Astrocyte (in vitro differentiated cells and primary cell): ENCODE measurements around the gene INTS2. TPM values are rescaled to one million over a fixed set of nuclear protein-coding genes. Genes with fewer than 3 reads are reported as not detected.

Source experiments
- DNase-seq: peaks from one replicate; pipeline ENCODE4 v3.0.0-alpha.2; 2010; ENCODE audit warnings: low read depth
- FAIRE-seq: peaks from 2 replicates; lab custom pipeline; 2011; peaks lifted over from hg19 to GRCh38; lab: Jason Lieb, UNC
- H2AFZ ChIP-seq: 2 replicates; pipeline ENCODE4 v1.6.0; 2012; ENCODE audit warnings: low read depth, low read length, inconsistent platforms
- H3K27ac ChIP-seq: 2 replicates; pipeline ENCODE4 v1.5.1; 2011; ENCODE audit warnings: low read depth, low read length, inconsistent platforms
- H3K27me3 ChIP-seq: 2 replicates; pipeline ENCODE4 v1.6.0; 2011; ENCODE audit warnings: low read length, inconsistent platforms; ENCODE audit not compliant: insufficient read depth
- H3K36me3 ChIP-seq: 2 replicates; pipeline ENCODE4 v1.5.1; 2011; ENCODE audit warnings: low read length, inconsistent platforms; ENCODE audit not compliant: insufficient read depth
- H3K4me1 ChIP-seq: 2 replicates; pipeline ENCODE4 v1.5.1; 2011; ENCODE audit warnings: low read length, inconsistent platforms; ENCODE audit not compliant: insufficient read depth
- H3K4me2 ChIP-seq: 2 replicates; pipeline ENCODE4 v1.6.0; 2012; ENCODE audit warnings: low read length, inconsistent platforms
- H3K4me3 ChIP-seq: 2 replicates; pipeline ENCODE4 v1.5.1; 2011; ENCODE audit warnings: low read depth, mild to moderate bottlenecking, low read length, inconsistent platforms; ENCODE audit not compliant: insufficient read depth
- H3K79me2 ChIP-seq: 2 replicates; pipeline ENCODE4 v1.6.0; 2012; ENCODE audit warnings: mild to moderate bottlenecking, low read length, inconsistent platforms; ENCODE audit not compliant: insufficient read depth
- H3K9ac ChIP-seq: 2 replicates; pipeline ENCODE4 v1.6.0; 2012; ENCODE audit warnings: mild to moderate bottlenecking, low read length, inconsistent platforms
- H3K9me3 ChIP-seq: 2 replicates; pipeline ENCODE4 v1.5.1; 2012; ENCODE audit warnings: low read depth, mild to moderate bottlenecking, low read length, inconsistent platforms; ENCODE audit not compliant: insufficient read depth
- H4K20me1 ChIP-seq: 2 replicates; pipeline ENCODE4 v1.6.0; 2012; ENCODE audit warnings: low read length, inconsistent platforms; ENCODE audit not compliant: insufficient read depth
- H3K27ac Mint-ChIP-seq: one replicate; pipeline ENCODE4 v1.8.0; 2021; ENCODE audit warnings: mild to moderate bottlenecking, mixed read lengths; ENCODE audit not compliant: unreplicated experiment
- H3K27me3 Mint-ChIP-seq: one replicate; pipeline ENCODE4 v1.8.0; 2021; ENCODE audit warnings: low read depth, mixed read lengths; ENCODE audit not compliant: unreplicated experiment
- H3K36me3 Mint-ChIP-seq: one replicate; pipeline ENCODE4 v1.8.0; 2021; ENCODE audit warnings: low read depth, mixed read lengths; ENCODE audit not compliant: unreplicated experiment
- H3K4me1 Mint-ChIP-seq: one replicate; pipeline ENCODE4 v1.8.0; 2021; ENCODE audit warnings: low read depth, mixed read lengths; ENCODE audit not compliant: unreplicated experiment
- H3K4me3 Mint-ChIP-seq: one replicate; pipeline ENCODE4 v1.8.0; 2021; ENCODE audit warnings: mild to moderate bottlenecking, moderate library complexity, mixed read lengths; ENCODE audit not compliant: unreplicated experiment
- H3K9me3 Mint-ChIP-seq: one replicate; pipeline ENCODE4 v1.8.0; 2021; ENCODE audit warnings: mild to moderate bottlenecking, mixed read lengths; ENCODE audit not compliant: unreplicated experiment
- EZH2 ChIP-seq: IDR thresholded peaks from 2 replicates; pipeline ENCODE4 v1.6.1; 2012; ENCODE audit warnings: mild to moderate bottlenecking, low read length, inconsistent platforms; ENCODE audit not compliant: insufficient read depth
- total RNA-seq: library from RNA; stranded (reverse); gene quantifications from 2 replicates; pipeline ENCODE4 v1.2.1, GENCODE V29; 2021
- TF ChIP-seq, protein P1 (sequence below): IDR thresholded peaks from 2 replicates; pipeline ENCODE4 v1.5.1; 2011; ENCODE audit warnings: low read depth, mild to moderate bottlenecking, inconsistent platforms, low read length, moderate library complexity; ENCODE audit not compliant: insufficient read depth

The INTS2 gene
- total RNA-seq, 1 donor from 2014 or later = 9.3 TPM

DNA sequence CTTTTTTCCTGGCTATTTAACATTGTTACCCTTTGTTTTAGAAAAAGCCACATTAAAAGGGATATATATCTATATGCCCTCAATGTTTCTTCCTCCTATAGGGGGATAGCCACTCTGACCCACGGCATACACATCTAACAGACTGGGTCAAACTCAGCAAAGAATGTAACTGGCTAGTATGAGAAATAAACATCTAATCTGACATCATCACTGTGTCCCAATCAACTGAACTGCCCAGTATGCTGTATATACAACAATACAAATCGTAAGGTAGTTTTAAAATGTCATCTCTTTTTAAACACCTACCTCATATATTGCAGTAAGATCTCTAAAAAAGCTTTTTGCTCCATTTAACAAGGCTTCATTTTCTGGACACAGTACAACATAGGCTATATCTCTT, 39.9 kb upstream of the INTS2 start:
- H3K36me3 Mint-ChIP-seq = peaks cover 2% of the 10 kb centered on the region
- H3K9me3 ChIP-seq = no peaks in the 10 kb centered on the region
- no peak overlapping the region for H3K4me3 Mint-ChIP-seq
- no peak for FAIRE-seq
- TF ChIP-seq, protein P1, sequence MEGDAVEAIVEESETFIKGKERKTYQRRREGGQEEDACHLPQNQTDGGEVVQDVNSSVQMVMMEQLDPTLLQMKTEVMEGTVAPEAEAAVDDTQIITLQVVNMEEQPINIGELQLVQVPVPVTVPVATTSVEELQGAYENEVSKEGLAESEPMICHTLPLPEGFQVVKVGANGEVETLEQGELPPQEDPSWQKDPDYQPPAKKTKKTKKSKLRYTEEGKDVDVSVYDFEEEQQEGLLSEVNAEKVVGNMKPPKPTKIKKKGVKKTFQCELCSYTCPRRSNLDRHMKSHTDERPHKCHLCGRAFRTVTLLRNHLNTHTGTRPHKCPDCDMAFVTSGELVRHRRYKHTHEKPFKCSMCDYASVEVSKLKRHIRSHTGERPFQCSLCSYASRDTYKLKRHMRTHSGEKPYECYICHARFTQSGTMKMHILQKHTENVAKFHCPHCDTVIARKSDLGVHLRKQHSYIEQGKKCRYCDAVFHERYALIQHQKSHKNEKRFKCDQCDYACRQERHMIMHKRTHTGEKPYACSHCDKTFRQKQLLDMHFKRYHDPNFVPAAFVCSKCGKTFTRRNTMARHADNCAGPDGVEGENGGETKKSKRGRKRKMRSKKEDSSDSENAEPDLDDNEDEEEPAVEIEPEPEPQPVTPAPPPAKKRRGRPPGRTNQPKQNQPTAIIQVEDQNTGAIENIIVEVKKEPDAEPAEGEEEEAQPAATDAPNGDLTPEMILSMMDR = no peak
- no peak for TF ChIP-seq EZH2
- H2AFZ ChIP-seq = no peak overlapping the region
- H3K27me3 Mint-ChIP-seq = no peaks in the 10 kb centered on the region
- no peaks in the 10 kb centered on the region for H3K4me1 Mint-ChIP-seq
- H3K9me3 Mint-ChIP-seq = no peaks in the 10 kb centered on the region
- no peak overlapping the region for H3K4me2 ChIP-seq
- H3K79me2 ChIP-seq = peaks cover 12% of the 10 kb centered on the region
- H3K4me3 ChIP-seq = no peak overlapping the region
- peaks cover 61% of the 10 kb centered on the region for H3K36me3 ChIP-seq
- H3K4me1 ChIP-seq = no peaks in the 10 kb centered on the region
- H3K27ac ChIP-seq = no peak overlapping the region
- DNase-seq = no peak
- no peak overlapping the region for H3K27ac Mint-ChIP-seq
- no peak overlapping the region for H3K9ac ChIP-seq
- H4K20me1 ChIP-seq = peaks cover 6% of the 10 kb centered on the region
- no peaks in the 10 kb centered on the region for H3K27me3 ChIP-seq

DNA sequence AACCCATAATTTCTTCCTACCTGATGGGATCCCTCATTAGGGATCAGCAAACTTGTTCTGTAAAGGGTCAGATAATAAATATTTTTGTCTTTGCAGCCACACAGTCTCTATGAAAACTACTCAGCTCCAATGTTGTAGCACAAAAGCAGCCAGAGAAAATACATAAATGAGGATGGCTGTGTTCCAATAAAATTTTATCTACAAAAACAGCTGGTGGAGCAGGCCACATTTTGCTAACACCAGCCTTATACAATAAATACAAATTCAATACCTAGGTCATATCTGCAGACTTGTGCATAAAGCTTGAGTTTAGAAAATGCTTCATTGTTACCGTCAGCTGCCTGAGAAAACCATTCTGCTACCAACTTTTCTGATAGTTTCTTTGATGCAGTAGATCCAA, 38.4 kb upstream of the INTS2 start:
- Histone ChIP-seq H2AFZ (no peak overlapping the region), H4K20me1 (peaks cover 8% of the 10 kb centered on the region), H3K9ac (no peak overlapping the region), H3K4me2 (no peak overlapping the region), H3K79me2 (peaks cover 3% of the 10 kb centered on the region), H3K27ac (no peak overlapping the region), H3K36me3 (peaks cover 55% of the 10 kb centered on the region), H3K9me3 (no peaks in the 10 kb centered on the region), H3K4me3 (no peak overlapping the region), H3K4me1 (no peaks in the 10 kb centered on the region), H3K27me3 (no peaks in the 10 kb centered on the region)
- no peaks in the 10 kb centered on the region for H3K27me3 Mint-ChIP-seq
- no peak for FAIRE-seq
- H3K4me1 Mint-ChIP-seq = no peaks in the 10 kb centered on the region
- H3K9me3 Mint-ChIP-seq = no peaks in the 10 kb centered on the region
- H3K4me3 Mint-ChIP-seq = no peak overlapping the region
- TF ChIP-seq, protein P1 = no peak
- no peak for TF ChIP-seq EZH2
- DNase-seq = no peak
- peaks cover 2% of the 10 kb centered on the region for H3K36me3 Mint-ChIP-seq
- H3K27ac Mint-ChIP-seq = no peak overlapping the region

GRCh38 chr17:61955619-61956018, 27.8 kb upstream of the INTS2 start:
- Histone ChIP-seq H3K9me3 (no peaks in the 10 kb centered on the region), H2AFZ (no peak overlapping the region), H3K36me3 (peaks cover 50% of the 10 kb centered on the region), H3K4me1 (no peaks in the 10 kb centered on the region), H3K9ac (no peak overlapping the region), H3K4me2 (no peak overlapping the region), H3K27me3 (no peaks in the 10 kb centered on the region), H3K4me3 (no peak overlapping the region), H3K79me2 (peaks cover 4% of the 10 kb centered on the region), H3K27ac (no peak overlapping the region), H4K20me1 (peaks cover 9% of the 10 kb centered on the region)
- Mint-ChIP-seq H3K27ac (no peak overlapping the region), H3K4me1 (no peaks in the 10 kb centered on the region), H3K36me3 (peaks cover 22% of the 10 kb centered on the region), H3K27me3 (no peaks in the 10 kb centered on the region), H3K4me3 (no peak overlapping the region), H3K9me3 (peaks cover 5% of the 10 kb centered on the region)
- TF ChIP-seq, protein P1 = no peak
- no peak for TF ChIP-seq EZH2
- no peak for DNase-seq
- FAIRE-seq = no peak
